ENCODE results near the gene TMEM26.

The TMEM26 gene

GRCh38 chr10:61472090-61472674 is 19.0 kb upstream of the TMEM26 start:
- no peak overlapping the region for H3K4me3 ChIP-seq (ENCODE audit: low read depth, low read length)
- no peak for TF ChIP-seq CTCF (IDR thresholded peaks at IDR 0.05; ENCODE audit: low read depth, low read length)
- no peak for DNase-seq (ENCODE audit: low read depth, low spot score)
- in situ Hi-C loops (cut with HindIII; ENCODE audit: low sequenced_read_pairs) = no loop called here

- in situ Hi-C loops (cut with HindIII; ENCODE audit: low sequenced_read_pairs) = no loop called here
- H3K4me3 ChIP-seq (ENCODE audit: low read depth, low read length) = no peak overlapping the region
- TF ChIP-seq CTCF (IDR thresholded peaks at IDR 0.05; ENCODE audit: low read depth, low read length) = no peak
- DNase-seq (ENCODE audit: low read depth, low spot score) = peak; percentile 43
Measured at GRCh38 chr10:61471491-61471890, 18.3 kb upstream of the TMEM26 start.

GRCh38 chr10:61470740-61471139 is 17.6 kb upstream of the TMEM26 start:
- no peak overlapping the region for H3K4me3 ChIP-seq (ENCODE audit: low read depth, low read length)
- in situ Hi-C loops (cut with HindIII; ENCODE audit: low sequenced_read_pairs) = no loop called here
- no peak for DNase-seq (ENCODE audit: low read depth, low spot score)
- no peak for TF ChIP-seq CTCF (IDR thresholded peaks at IDR 0.05; ENCODE audit: low read depth, low read length)

- no peak for TF ChIP-seq CTCF (IDR thresholded peaks at IDR 0.05; ENCODE audit: low read depth, low read length)
- H3K4me3 ChIP-seq (ENCODE audit: low read depth, low read length) = no peak overlapping the region
- no peak for DNase-seq (ENCODE audit: low read depth, low spot score)
- in situ Hi-C loops (cut with HindIII; ENCODE audit: low sequenced_read_pairs) = no loop called here
Measured at GRCh38 chr10:61465901-61466632, 12.9 kb upstream of the TMEM26 start.

- H3K4me3 ChIP-seq (ENCODE audit: low read depth, low read length) = no peak overlapping the region
- TF ChIP-seq CTCF (IDR thresholded peaks at IDR 0.05; ENCODE audit: low read depth, low read length) = peak; percentile 20
- in situ Hi-C loops (cut with HindIII; ENCODE audit: low sequenced_read_pairs) = no loop called here
Measured at GRCh38 chr10:61465171-61465496, 12.0 kb upstream of the TMEM26 start.

GRCh38 chr10:61464461-61465170 is 11.4 kb upstream of the TMEM26 start:
- no peak for TF ChIP-seq CTCF (IDR thresholded peaks at IDR 0.05; ENCODE audit: low read depth, low read length)
- peak; percentile 38 for DNase-seq (ENCODE audit: low read depth, low spot score)

More at GRCh38 chr10:61465171-61465496, 12.0 kb upstream of the TMEM26 start:
- DNase-seq (ENCODE audit: low read depth, low spot score) = no peak

More at GRCh38 chr10:61464461-61465170, 11.4 kb upstream of the TMEM26 start:
- in situ Hi-C loops (cut with HindIII; ENCODE audit: low sequenced_read_pairs) = no loop called here
- no peak overlapping the region for H3K4me3 ChIP-seq (ENCODE audit: low read depth, low read length)

Data from astrocyte of the spinal cord (primary cell).